Measurements from ENCODE around the gene ZNF189.

- TF ChIP-seq CTCF (IDR thresholded peaks at IDR 0.05), result no peak
- no peak for TF ChIP-seq POLR2A (IDR thresholded peaks at IDR 0.05)
- no peak for TF ChIP-seq EP300 (IDR thresholded peaks at IDR 0.05)
Measured at GRCh38 chr9:101394687-101395086, 4.0 kb upstream of the ZNF189 start.

All from tibial nerve (tissue), 4 donors.